DOHH2 (cell line): ENCODE data around the gene KRT74.

Source experiments
- H3F3A ChIP-seq: fragments of 200-600 bp; sonication (generic), shearing (Covaris generic); 2 replicates; pipeline ENCODE4 v1.6.0; 2016; ENCODE audit warnings: antibody characterized with exemption, mild to moderate bottlenecking; ENCODE audit not compliant: control insufficient read depth, insufficient read depth
- H3K27ac ChIP-seq: fragments of 200-600 bp; sonication (generic); 2 replicates; pipeline ENCODE4 v1.5.1; 2014; ENCODE audit warnings: low read depth, mild to moderate bottlenecking, low read length, moderate library complexity
- H3K27me3 ChIP-seq: fragments of 200-600 bp; sonication (generic); 2 replicates; pipeline ENCODE4 v1.6.1; 2014; ENCODE audit warnings: mild to moderate bottlenecking, low read length, mixed read lengths; ENCODE audit not compliant: control insufficient read depth
- H3K36me3 ChIP-seq: fragments of 200-600 bp; sonication (generic); 2 replicates; pipeline ENCODE4 v1.6.1; 2014; ENCODE audit warnings: mild to moderate bottlenecking, low read length, moderate library complexity, mixed read lengths; ENCODE audit not compliant: control insufficient read depth
- H3K4me1 ChIP-seq: fragments of 200-600 bp; sonication (generic); 2 replicates; pipeline ENCODE4 v1.6.1; 2014; ENCODE audit warnings: mild to moderate bottlenecking, low read length, mixed read lengths; ENCODE audit not compliant: control insufficient read depth
- H3K4me2 ChIP-seq: fragments of 200-600 bp; sonication (generic); 2 replicates; pipeline ENCODE4 v1.6.0; 2014; ENCODE audit warnings: mild to moderate bottlenecking, low read length, moderate library complexity
- H3K4me3 ChIP-seq: fragments of 200-600 bp; sonication (generic); 2 replicates; pipeline ENCODE4 v1.5.1; 2014; ENCODE audit warnings: mild to moderate bottlenecking, low read length, mixed read lengths
- H3K79me2 ChIP-seq: fragments of 200-600 bp; sonication (generic); 2 replicates; pipeline ENCODE4 v1.6.1; 2014; ENCODE audit warnings: mild to moderate bottlenecking, low read length, mixed read lengths; ENCODE audit not compliant: control insufficient read depth
- H3K9me2 ChIP-seq: fragments of 200-600 bp; sonication (generic); replicated peaks from 2 replicates; pipeline ENCODE4 v1.6.1; 2014; ENCODE audit warnings: mild to moderate bottlenecking, low read length, mixed read lengths; ENCODE audit not compliant: control insufficient read depth
- H3K9me3 ChIP-seq: fragments of 200-600 bp; sonication (generic); 2 replicates; pipeline ENCODE4 v1.6.1; 2014; ENCODE audit warnings: antibody characterized with exemption, low read length, mixed read lengths; ENCODE audit not compliant: control insufficient read depth, insufficient read depth
- H4K20me1 ChIP-seq: fragments of 200-600 bp; sonication (generic); 2 replicates; pipeline ENCODE4 v1.6.0; 2014; ENCODE audit warnings: low read depth, mild to moderate bottlenecking, antibody characterized with exemption, low read length, moderate library complexity; ENCODE audit not compliant: control insufficient read depth, insufficient read depth
- CTCF ChIP-seq: fragments of 200-600 bp; sonication (generic); IDR thresholded peaks from one replicate; pipeline ENCODE4 v1.5.1; 2014; ENCODE audit warnings: antibody characterized with exemption, mild to moderate bottlenecking, low read depth, low read length; ENCODE audit not compliant: poor library complexity, severe bottlenecking
- EZH2phosphoT487 ChIP-seq: fragments of 200-600 bp; sonication (generic); IDR thresholded peaks from 2 replicates; pipeline ENCODE4 v1.6.1; 2017; ENCODE audit warnings: borderline replicate concordance, mild to moderate bottlenecking, antibody characterized with exemption, low read length, moderate library complexity, mixed read lengths

Gene KRT74

GRCh38 chr12:52570511-52570910 lies 3.1 kb downstream of the KRT74 start:
- Histone ChIP-seq H3K4me1 (peaks cover 9% of the 10 kb centered on the region; the same call in 1 of the 2 replicates), H3K36me3 (no peaks in the 10 kb centered on the region), H3K9me3 (no peaks in the 10 kb centered on the region), H3K27me3 (peaks cover 14% of the 10 kb centered on the region; the same call in 1 of the 2 replicates), H3K79me2 (no peaks in the 10 kb centered on the region), H3F3A (no peaks in the 10 kb centered on the region), H4K20me1 (no peaks in the 10 kb centered on the region), H3K4me2 (no peak overlapping the region), H3K9me2 (no peaks in the 10 kb centered on the region), H3K4me3 (no peak overlapping the region), H3K27ac (no peak overlapping the region)
- TF ChIP-seq EZH2phosphoT487 (no peak), CTCF (no peak)

GRCh38 chr12:52568111-52568510 lies 5.5 kb downstream of the KRT74 start:
- TF ChIP-seq CTCF (no peak), EZH2phosphoT487 (no peak)

GRCh38 chr12:52566847-52567291 lies 6.8 kb downstream of the KRT74 start:
- no peaks in the 10 kb centered on the region for H3K9me2 ChIP-seq
- H3K4me3 ChIP-seq, result no peak overlapping the region
- no peaks in the 10 kb centered on the region for H4K20me1 ChIP-seq
- no peaks in the 10 kb centered on the region for H3K79me2 ChIP-seq
- no peaks in the 10 kb centered on the region for H3K9me3 ChIP-seq
- no peaks in the 10 kb centered on the region for H3K36me3 ChIP-seq
- H3K27ac ChIP-seq, result no peak overlapping the region
- H3K4me1 ChIP-seq, result no peaks in the 10 kb centered on the region
- H3K4me2 ChIP-seq, result no peak overlapping the region
- peaks cover 15% of the 10 kb centered on the region; the same call in 1 of the 2 replicates for H3K27me3 ChIP-seq
- no peaks in the 10 kb centered on the region for H3F3A ChIP-seq
- no peak for TF ChIP-seq CTCF
- TF ChIP-seq EZH2phosphoT487, result no peak

More at GRCh38 chr12:52568111-52568510, 5.5 kb downstream of the KRT74 start:
- Histone ChIP-seq H3K4me2 (no peak overlapping the region), H3K9me3 (no peaks in the 10 kb centered on the region), H3K4me3 (no peak overlapping the region), H3K36me3 (no peaks in the 10 kb centered on the region), H4K20me1 (no peaks in the 10 kb centered on the region), H3K4me1 (no peaks in the 10 kb centered on the region), H3K27me3 (peaks cover 15% of the 10 kb centered on the region; the same call in 1 of the 2 replicates), H3K79me2 (no peaks in the 10 kb centered on the region), H3K9me2 (no peaks in the 10 kb centered on the region), H3K27ac (no peak overlapping the region), H3F3A (no peaks in the 10 kb centered on the region)

GRCh38 chr12:52564582-52564981 lies 9.1 kb downstream of the KRT74 start:
- H3K36me3 ChIP-seq, result no peaks in the 10 kb centered on the region
- TF ChIP-seq CTCF, result no peak
- no peak for TF ChIP-seq EZH2phosphoT487
- H3K4me1 ChIP-seq, result no peaks in the 10 kb centered on the region
- no peak overlapping the region for H3K4me3 ChIP-seq
- no peaks in the 10 kb centered on the region for H3K9me3 ChIP-seq
- no peaks in the 10 kb centered on the region for H3K79me2 ChIP-seq
- no peaks in the 10 kb centered on the region for H3K9me2 ChIP-seq
- H3K27ac ChIP-seq, result no peak overlapping the region
- no peak overlapping the region for H3K4me2 ChIP-seq
- no peaks in the 10 kb centered on the region for H4K20me1 ChIP-seq
- H3K27me3 ChIP-seq, result peaks cover 12% of the 10 kb centered on the region; the same call in 1 of the 2 replicates
- no peaks in the 10 kb centered on the region for H3F3A ChIP-seq
